Measurements from ENCODE around the gene SDC4. TPM values are rescaled to one million over a fixed set of nuclear protein-coding genes. Genes with fewer than 3 reads are reported as not detected.

SDC4 gene
- total and polyA plus RNA-seq, 7 donors: 32.2 to 323 (median 95.2) TPM

DNA sequence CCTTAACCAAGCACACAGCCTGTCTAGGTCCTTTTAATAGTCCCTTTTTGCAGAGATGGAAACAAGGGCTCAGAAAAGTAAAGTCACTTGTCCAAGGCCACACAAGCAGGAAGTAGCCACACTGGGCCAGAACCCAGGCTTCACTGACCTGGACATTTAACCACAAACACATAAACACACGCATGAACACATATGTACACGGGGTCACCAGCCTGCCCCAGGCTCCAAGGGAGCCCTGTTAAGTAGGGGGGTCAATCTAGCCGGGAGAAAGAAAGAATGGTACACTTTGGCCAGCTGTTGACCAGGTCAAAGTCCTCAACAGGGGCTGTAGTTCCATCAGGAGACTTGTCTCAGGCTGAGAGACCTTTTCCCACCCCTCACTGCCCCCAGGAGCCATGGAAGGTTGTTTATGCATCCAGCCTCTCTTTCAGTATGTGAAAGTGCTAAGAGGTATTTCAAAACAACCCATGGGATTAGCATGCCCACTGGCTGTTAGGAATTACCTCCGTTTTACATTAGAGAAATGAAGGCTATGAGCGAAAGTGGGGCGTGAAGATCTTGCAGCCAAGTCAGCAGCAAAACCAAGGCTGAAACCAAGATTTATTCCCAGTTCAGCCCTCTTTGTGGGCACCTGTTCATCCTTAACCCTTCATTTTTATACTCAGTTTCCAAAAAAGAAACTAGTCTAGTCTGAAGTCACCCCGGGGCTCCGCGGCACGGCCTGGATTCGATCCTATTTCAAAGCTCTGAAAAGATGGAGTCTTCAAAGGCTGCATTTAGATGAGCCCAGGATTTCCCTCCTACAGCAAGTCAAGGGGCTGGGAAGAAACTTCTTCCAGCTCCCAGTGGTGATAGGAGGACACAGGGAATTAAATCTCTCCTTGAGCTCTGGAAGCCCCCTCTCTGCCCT lies 9.8 kb downstream of the SDC4 start:
- DNase-seq (peak in 1 of 2 donors; percentile 15), ATAC-seq (no peak)
- H3K4me1 ChIP-seq: peaks cover 66% of the 10 kb centered on the region
- 71 to 80% (median 72%) methylated on average over 11 of the region's 11 CpGs for WGBS, 3 donors
- TF ChIP-seq, protein P1, sequence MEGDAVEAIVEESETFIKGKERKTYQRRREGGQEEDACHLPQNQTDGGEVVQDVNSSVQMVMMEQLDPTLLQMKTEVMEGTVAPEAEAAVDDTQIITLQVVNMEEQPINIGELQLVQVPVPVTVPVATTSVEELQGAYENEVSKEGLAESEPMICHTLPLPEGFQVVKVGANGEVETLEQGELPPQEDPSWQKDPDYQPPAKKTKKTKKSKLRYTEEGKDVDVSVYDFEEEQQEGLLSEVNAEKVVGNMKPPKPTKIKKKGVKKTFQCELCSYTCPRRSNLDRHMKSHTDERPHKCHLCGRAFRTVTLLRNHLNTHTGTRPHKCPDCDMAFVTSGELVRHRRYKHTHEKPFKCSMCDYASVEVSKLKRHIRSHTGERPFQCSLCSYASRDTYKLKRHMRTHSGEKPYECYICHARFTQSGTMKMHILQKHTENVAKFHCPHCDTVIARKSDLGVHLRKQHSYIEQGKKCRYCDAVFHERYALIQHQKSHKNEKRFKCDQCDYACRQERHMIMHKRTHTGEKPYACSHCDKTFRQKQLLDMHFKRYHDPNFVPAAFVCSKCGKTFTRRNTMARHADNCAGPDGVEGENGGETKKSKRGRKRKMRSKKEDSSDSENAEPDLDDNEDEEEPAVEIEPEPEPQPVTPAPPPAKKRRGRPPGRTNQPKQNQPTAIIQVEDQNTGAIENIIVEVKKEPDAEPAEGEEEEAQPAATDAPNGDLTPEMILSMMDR (IDR thresholded peaks at IDR 0.05): no peak
- peaks cover 0 to 41% of the 10 kb centered on the region in 2 donors for H3K36me3 ChIP-seq (ENCODE audit: insufficient read depth in 1 of 2, low read depth in 1 of 2)
- no peaks in the 10 kb centered on the region for H3K9me3 ChIP-seq
- H3K27ac ChIP-seq: peak overlapping the region; percentile 94
- intact Hi-C loops (cut with DNase I): no loop called here
- H3K4me3 ChIP-seq: peak overlapping the region; percentile 33
- H3K27me3 ChIP-seq (ENCODE audit: insufficient read depth in 3 of 3, low read length in 2 of 3): no peaks in the 10 kb centered on the region

DNA sequence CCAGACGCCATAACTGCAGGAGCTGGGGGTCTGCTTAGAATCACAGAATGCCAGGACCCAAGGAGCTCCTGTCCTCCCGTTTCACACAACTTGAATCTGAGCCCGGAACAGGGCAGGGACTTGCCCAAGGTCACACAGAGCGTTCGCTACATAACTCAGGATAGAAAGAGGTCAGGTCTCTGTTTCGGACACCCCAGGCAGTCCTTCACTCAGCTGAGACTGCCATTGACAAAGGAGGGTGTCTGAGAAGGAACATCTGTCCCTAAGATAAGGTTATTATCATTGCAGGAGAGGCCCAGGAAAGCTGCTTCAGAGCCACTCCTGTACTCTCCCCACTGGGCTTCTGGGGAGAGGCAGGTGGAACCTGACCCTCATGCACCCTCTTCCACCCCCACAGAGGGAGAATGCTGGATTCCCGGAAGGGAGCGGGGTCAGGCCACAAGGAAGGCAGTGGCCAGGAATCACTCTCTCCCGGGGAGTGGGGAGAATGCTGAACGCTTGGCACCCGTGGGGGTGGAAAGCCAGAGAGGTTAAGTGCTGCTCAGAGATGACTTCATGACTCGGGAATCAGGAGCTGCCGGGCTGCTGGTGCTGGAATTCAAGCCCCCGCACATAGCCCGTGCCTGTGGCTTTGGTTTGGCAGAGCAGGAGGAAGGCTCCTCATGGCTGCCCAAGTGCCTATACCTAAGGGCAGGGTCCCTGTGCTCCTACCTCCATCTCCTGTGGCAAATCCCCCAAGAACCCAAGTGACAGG lies 10.7 kb downstream of the SDC4 start:
- Histone ChIP-seq H3K4me1 (peaks cover 65% of the 10 kb centered on the region), H3K4me3 (peak overlapping the region; percentile 33), H3K36me3 (ENCODE audit: insufficient read depth in 1 of 2, low read depth in 1 of 2) (peaks cover 0 to 49% of the 10 kb centered on the region in 2 donors), H3K27me3 (ENCODE audit: insufficient read depth in 3 of 3, low read length in 2 of 3) (no peaks in the 10 kb centered on the region), H3K9me3 (no peaks in the 10 kb centered on the region), H3K27ac (peak overlapping the region; percentile 94)
- WGBS, 3 donors: 28 to 38% (median 36%) methylated on average over 15 of the region's 15 CpGs
- TF ChIP-seq, protein P1 (IDR thresholded peaks at IDR 0.05): no peak
- peak; percentile 23 to 64 (median 51) for ATAC-seq
- peak; percentile 64 to 67 for DNase-seq
- intact Hi-C loops (cut with DNase I): no loop called here

DNA sequence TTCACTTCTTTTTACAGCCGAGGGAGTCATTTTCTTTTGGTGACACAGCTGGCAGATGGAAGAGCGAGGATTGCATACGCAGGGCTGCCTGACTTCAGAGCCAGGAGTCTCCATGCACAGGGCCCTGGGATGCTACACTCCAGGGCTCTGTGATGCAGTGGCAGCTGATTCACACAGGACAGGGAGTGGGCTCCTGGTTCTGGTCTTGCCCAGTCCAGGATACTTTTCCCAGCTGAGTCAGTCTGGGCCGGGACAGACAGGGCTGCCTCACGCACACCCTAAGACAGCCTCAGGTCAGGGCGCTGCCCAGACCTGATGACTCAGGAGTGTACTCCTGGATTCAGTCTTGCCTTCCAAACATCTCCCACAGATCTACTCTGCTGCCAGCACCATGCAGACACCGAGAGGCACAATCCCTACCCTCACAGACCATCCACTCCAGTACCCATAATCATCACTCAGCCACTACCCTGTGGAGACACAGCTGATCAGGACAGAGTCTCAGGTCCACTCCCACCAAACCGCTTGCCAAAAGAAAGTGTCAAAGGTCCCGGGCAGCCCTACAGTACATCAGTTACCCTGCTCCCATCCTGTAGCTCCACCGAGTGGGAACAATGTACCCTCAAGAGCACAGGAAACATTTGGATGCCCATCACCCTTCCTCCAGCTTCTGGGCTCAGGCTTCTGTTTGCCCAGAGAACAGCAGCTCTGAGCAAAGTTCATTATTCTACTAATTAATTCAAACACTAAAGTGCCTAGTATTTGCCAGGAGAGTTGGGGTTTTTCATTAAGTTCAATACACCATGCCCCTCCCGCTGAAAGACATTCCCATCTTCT lies 11.5 kb downstream of the SDC4 start:
- TF ChIP-seq, protein P1 (IDR thresholded peaks at IDR 0.05): no peak
- H3K4me3 ChIP-seq: peak overlapping the region; percentile 33
- ATAC-seq: peak; percentile 69 to 81 (median 76)
- H3K9me3 ChIP-seq: no peaks in the 10 kb centered on the region
- peaks cover 61% of the 10 kb centered on the region for H3K4me1 ChIP-seq
- H3K27me3 ChIP-seq (ENCODE audit: insufficient read depth in 3 of 3, low read length in 2 of 3): no peaks in the 10 kb centered on the region
- peaks cover 0 to 57% of the 10 kb centered on the region in 2 donors for H3K36me3 ChIP-seq (ENCODE audit: insufficient read depth in 1 of 2, low read depth in 1 of 2)
- WGBS, 3 donors: 43 to 67% (median 48%) methylated on average over 11 of the region's 11 CpGs
- H3K27ac ChIP-seq: peak overlapping the region; percentile 94
- DNase-seq: peak; percentile 73 to 87
- intact Hi-C loops (cut with DNase I): no loop called here

DNA sequence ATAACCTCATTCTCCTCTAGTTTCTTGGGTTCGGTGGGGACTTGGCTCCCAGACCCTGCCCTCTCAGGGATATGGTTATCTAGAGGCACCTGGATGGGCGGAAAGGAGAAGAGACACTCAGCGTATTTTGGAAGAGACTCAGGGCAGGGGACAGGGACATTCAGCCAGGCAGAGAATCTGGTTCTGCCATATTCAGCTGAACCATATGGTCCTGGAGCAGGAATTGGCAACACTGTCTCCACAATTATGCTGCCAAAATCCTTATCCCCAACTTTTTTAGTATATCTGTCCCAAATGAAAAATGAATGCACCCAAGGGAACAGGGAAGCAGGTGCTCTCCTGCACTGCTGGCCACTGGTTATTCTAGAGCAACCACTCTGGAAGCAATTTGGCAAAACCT lies 17.7 kb downstream of the SDC4 start:
- H3K27me3 ChIP-seq (ENCODE audit: insufficient read depth in 3 of 3, low read length in 2 of 3): no peaks in the 10 kb centered on the region
- TF ChIP-seq, protein P1 (IDR thresholded peaks at IDR 0.05): no peak
- ATAC-seq (no peak), DNase-seq (no peak)
- 86 to 94% (median 91%) methylated on average over 3 of the region's 3 CpGs for WGBS, 3 donors
- peaks cover 21 to 98% of the 10 kb centered on the region in 2 donors for H3K36me3 ChIP-seq (ENCODE audit: insufficient read depth in 1 of 2, low read depth in 1 of 2)
- H3K4me3 ChIP-seq: no peak overlapping the region
- intact Hi-C loops (cut with DNase I): no loop called here
- peaks cover 4% of the 10 kb centered on the region for H3K4me1 ChIP-seq
- no peaks in the 10 kb centered on the region for H3K9me3 ChIP-seq
- H3K27ac ChIP-seq: peak overlapping the region; percentile 9
